Liver (tissue), 9 donors: ENCODE data around the gene C1QL4. TPM values are rescaled to one million over a fixed set of nuclear protein-coding genes. Genes with fewer than 3 reads are reported as not detected.

Experiments used
- DNase-seq: peaks from one replicate; pipeline ENCODE4 v3.0.0-alpha.2; 2017; ENCODE audit warnings: low spot score
- H3K27ac ChIP-seq, 2 donors: one replicate each; pipeline ENCODE4 v1.7.0; 2013; ENCODE audit warnings: inconsistent platforms in 2 of 2, low read length in 2 of 2, control low read depth in 1 of 2, low read depth in 1 of 2, mild to moderate bottlenecking in 1 of 2
- H3K27me3 ChIP-seq, 4 donors: one replicate each; pipeline versions ENCODE4 v1.6.1 to v1.7.0; 2013; ENCODE audit warnings: low read length in 3 of 4, inconsistent platforms in 1 of 4, mild to moderate bottlenecking in 1 of 4, moderate library complexity in 1 of 4; ENCODE audit not compliant: control insufficient read depth in 4 of 4, insufficient read depth in 4 of 4
- H3K36me3 ChIP-seq, 4 donors: one replicate each; pipeline versions ENCODE4 v1.6.1 to v1.7.0; 2013; ENCODE audit warnings: low read length in 3 of 4, mild to moderate bottlenecking in 3 of 4, low read depth in 1 of 4, moderate library complexity in 1 of 4; ENCODE audit not compliant: control insufficient read depth in 4 of 4, insufficient read depth in 3 of 4
- H3K4me1 ChIP-seq, 4 donors: one replicate each; pipeline versions ENCODE4 v1.6.1 to v1.7.0; 2013; ENCODE audit warnings: low read length in 3 of 4, mild to moderate bottlenecking in 3 of 4, moderate library complexity in 1 of 4; ENCODE audit not compliant: control insufficient read depth in 4 of 4, insufficient read depth in 4 of 4
- H3K4me3 ChIP-seq, 3 donors: one replicate each; pipeline versions ENCODE4 v1.6.1 to v1.7.0; 2013; ENCODE audit warnings: low read length in 3 of 3, control low read depth in 1 of 3, low read depth in 1 of 3, mild to moderate bottlenecking in 1 of 3
- H3K9ac ChIP-seq, 2 donors: one replicate each; pipeline ENCODE4 v1.7.0; 2013; ENCODE audit warnings: low read length in 2 of 2, mild to moderate bottlenecking in 2 of 2, moderate library complexity in 2 of 2, control low read depth in 1 of 2, low read depth in 1 of 2
- H3K9me3 ChIP-seq, 4 donors: one replicate each; pipeline versions ENCODE4 v1.6.1 to v1.7.0; 2013; ENCODE audit warnings: low read length in 3 of 4; ENCODE audit not compliant: control insufficient read depth in 4 of 4
- EGR1 ChIP-seq, 2 donors: IDR thresholded peaks; 2 replicates each; pipeline ENCODE4 v1.6.1; 2016 to 2018; ENCODE audit warnings: antibody characterized with exemption in 2 of 2, low read depth in 2 of 2
- FOXA1 ChIP-seq: IDR thresholded peaks from 2 replicates; pipeline ENCODE4 v1.6.1; 2016; ENCODE audit warnings: antibody characterized with exemption
- FOXA2 ChIP-seq: IDR thresholded peaks from 2 replicates; pipeline ENCODE4 v1.6.1; 2016; ENCODE audit warnings: antibody characterized with exemption
- GABPA ChIP-seq, 2 donors: IDR thresholded peaks in 1 of 2; conservative IDR thresholded peaks in 1 of 2; 2 replicates each; pipeline ENCODE4 v1.6.1; 2016; ENCODE audit warnings: antibody characterized with exemption in 2 of 2, mild to moderate bottlenecking in 1 of 2, moderate library complexity in 1 of 2
- HNF4A ChIP-seq, 2 donors: conservative IDR thresholded peaks; 2 replicates each; pipeline ENCODE4 v1.6.1; 2016; ENCODE audit warnings: antibody characterized with exemption in 2 of 2, mild to moderate bottlenecking in 2 of 2
- HNF4G ChIP-seq: IDR thresholded peaks from 2 replicates; pipeline ENCODE4 v1.6.1; 2016; ENCODE audit warnings: antibody characterized with exemption
- JUND ChIP-seq, 2 donors: IDR thresholded peaks; 2 replicates each; pipeline ENCODE4 v1.6.1; 2016; ENCODE audit warnings: antibody characterized with exemption in 2 of 2
- NR2F2 ChIP-seq: IDR thresholded peaks from 2 replicates; pipeline ENCODE4 v1.6.1; 2016; ENCODE audit warnings: antibody characterized with exemption
- RAD21 ChIP-seq, 2 donors: IDR thresholded peaks; 2 replicates each; pipeline ENCODE4 v1.6.1; 2016; ENCODE audit warnings: antibody characterized with exemption in 2 of 2, mild to moderate bottlenecking in 2 of 2
- RXRA ChIP-seq, 2 donors: IDR thresholded peaks; 2 replicates each; pipeline ENCODE4 v1.6.1; 2017 to 2018; ENCODE audit warnings: antibody characterized with exemption in 2 of 2, mild to moderate bottlenecking in 1 of 2
- SP1 ChIP-seq: IDR thresholded peaks from 2 replicates; pipeline ENCODE4 v1.6.1; 2018; ENCODE audit warnings: antibody characterized with exemption, mild to moderate bottlenecking
- TAF1 ChIP-seq: conservative IDR thresholded peaks from 2 replicates; pipeline ENCODE4 v1.6.1; 2016; ENCODE audit warnings: antibody characterized with exemption, mild to moderate bottlenecking
- YY1 ChIP-seq: IDR thresholded peaks from 2 replicates; pipeline ENCODE4 v1.6.1; 2016; ENCODE audit warnings: antibody characterized with exemption, mild to moderate bottlenecking
- WGBS: extraction: QIAGEN DNeasy Blood & Tissue Kit; methylation state at CpG from one replicate; pipeline ENCODE4 v1.1.7; 2013; 5-methylcytosine and 5-hydroxymethylcytosine counted together
- polyA plus RNA-seq, 2 donors: library from polyadenylated mRNA; stranded (reverse) in 1 of 2; unstranded in 1 of 2; fragments of 200-250 nt in 1 of 2; fragments of >200 nt in 1 of 2; fragmentation: Nextera tagmentation in 1 of 2; extraction: Ambion mirVana in 1 of 2; gene quantifications; one replicate each; pipeline versions ENCODE4 v1.2.1 to v1.2.3, GENCODE V29; 2013 to 2015
- total RNA-seq, 2 donors: library from RNA; depleted of rRNA; stranded (reverse); fragments of >200 nt; gene quantifications; one replicate each; pipeline ENCODE4 v1.2.3, GENCODE V29; 2014
- TF ChIP-seq, protein P1 (sequence below): IDR thresholded peaks from 2 replicates; pipeline ENCODE4 v1.6.1; 2016; ENCODE audit warnings: antibody characterized with exemption
- TF ChIP-seq, protein P2 (sequence below): IDR thresholded peaks from 2 replicates; pipeline ENCODE4 v1.6.1; 2016; ENCODE audit warnings: antibody characterized with exemption
- TF ChIP-seq, protein P3 (sequence below): IDR thresholded peaks from 2 replicates; pipeline ENCODE4 v1.6.1; 2016; ENCODE audit warnings: antibody characterized with exemption
- TF ChIP-seq, protein P4 (sequence below): IDR thresholded peaks from 2 replicates; pipeline ENCODE4 v1.6.1; 2016; ENCODE audit warnings: antibody characterized with exemption, mild to moderate bottlenecking
- TF ChIP-seq, protein P5 (sequence below): fragments of 150-350 bp; IDR thresholded peaks from 2 replicates; pipeline ENCODE4 v1.5.1; 2017; ENCODE audit warnings: improper control_type of control experiment, low read depth, low read length; ENCODE audit not compliant: missing input control
- donor health status: healthy.
- donor health status: healthy.
- donor health status: healthy.
- donor health status: healthy.
- donor health status: healthy.

The C1QL4 gene
- total and polyA plus RNA-seq, 4 donors = not detected

DNA sequence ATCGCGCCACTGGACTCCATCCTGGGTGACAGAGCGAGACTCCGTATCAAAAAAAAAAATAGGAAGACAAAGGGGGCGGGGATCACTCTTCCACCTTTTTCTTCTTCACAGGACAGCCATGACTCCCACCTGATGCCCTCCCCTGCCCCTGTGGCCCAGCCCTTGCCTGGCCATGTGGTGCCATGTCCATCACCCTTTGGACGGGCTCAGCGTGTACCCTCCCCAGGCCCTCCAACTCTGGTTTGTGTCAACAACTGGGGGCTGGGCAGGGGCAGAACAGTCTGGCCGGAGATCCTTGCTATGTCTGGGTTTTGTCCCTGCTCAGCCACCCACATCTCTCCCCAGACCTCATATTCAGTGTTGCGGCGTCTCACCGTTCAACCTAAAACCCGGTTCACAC, 8.2 kb downstream of the C1QL4 start:
- Histone ChIP-seq H3K9me3 (no peaks in the 10 kb centered on the region), H3K27ac (no peak overlapping the region), H3K9ac (no peak overlapping the region), H3K27me3 (peaks cover 0 to 3% (median 0%) of the 10 kb centered on the region in 4 donors), H3K4me1 (peaks cover 0 to 7% (median 3%) of the 10 kb centered on the region in 4 donors), H3K36me3 (no peaks in the 10 kb centered on the region), H3K4me3 (no peak overlapping the region)
- DNase-seq = no peak
- WGBS = 98% methylated on average over 12 of the region's 12 CpGs
- TF ChIP-seq RAD21 (IDR thresholded peaks at IDR 0.05) = no peak
- TF ChIP-seq TAF1 = no peak
- TF ChIP-seq HNF4A (conservative IDR thresholded peaks at IDR 0.05) = no peak
- TF ChIP-seq, protein P1, sequence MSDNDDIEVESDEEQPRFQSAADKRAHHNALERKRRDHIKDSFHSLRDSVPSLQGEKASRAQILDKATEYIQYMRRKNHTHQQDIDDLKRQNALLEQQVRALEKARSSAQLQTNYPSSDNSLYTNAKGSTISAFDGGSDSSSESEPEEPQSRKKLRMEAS = no peak
- no peak for TF ChIP-seq RXRA (IDR thresholded peaks at IDR 0.05)
- TF ChIP-seq, protein P2, sequence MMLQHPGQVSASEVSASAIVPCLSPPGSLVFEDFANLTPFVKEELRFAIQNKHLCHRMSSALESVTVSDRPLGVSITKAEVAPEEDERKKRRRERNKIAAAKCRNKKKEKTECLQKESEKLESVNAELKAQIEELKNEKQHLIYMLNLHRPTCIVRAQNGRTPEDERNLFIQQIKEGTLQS = no peak
- TF ChIP-seq, protein P3, sequence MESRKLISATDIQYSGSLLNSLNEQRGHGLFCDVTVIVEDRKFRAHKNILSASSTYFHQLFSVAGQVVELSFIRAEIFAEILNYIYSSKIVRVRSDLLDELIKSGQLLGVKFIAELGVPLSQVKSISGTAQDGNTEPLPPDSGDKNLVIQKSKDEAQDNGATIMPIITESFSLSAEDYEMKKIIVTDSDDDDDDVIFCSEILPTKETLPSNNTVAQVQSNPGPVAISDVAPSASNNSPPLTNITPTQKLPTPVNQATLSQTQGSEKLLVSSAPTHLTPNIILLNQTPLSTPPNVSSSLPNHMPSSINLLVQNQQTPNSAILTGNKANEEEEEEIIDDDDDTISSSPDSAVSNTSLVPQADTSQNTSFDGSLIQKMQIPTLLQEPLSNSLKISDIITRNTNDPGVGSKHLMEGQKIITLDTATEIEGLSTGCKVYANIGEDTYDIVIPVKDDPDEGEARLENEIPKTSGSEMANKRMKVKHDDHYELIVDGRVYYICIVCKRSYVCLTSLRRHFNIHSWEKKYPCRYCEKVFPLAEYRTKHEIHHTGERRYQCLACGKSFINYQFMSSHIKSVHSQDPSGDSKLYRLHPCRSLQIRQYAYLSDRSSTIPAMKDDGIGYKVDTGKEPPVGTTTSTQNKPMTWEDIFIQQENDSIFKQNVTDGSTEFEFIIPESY = no peak
- TF ChIP-seq JUND (IDR thresholded peaks at IDR 0.05) = no peak
- TF ChIP-seq, protein P4, sequence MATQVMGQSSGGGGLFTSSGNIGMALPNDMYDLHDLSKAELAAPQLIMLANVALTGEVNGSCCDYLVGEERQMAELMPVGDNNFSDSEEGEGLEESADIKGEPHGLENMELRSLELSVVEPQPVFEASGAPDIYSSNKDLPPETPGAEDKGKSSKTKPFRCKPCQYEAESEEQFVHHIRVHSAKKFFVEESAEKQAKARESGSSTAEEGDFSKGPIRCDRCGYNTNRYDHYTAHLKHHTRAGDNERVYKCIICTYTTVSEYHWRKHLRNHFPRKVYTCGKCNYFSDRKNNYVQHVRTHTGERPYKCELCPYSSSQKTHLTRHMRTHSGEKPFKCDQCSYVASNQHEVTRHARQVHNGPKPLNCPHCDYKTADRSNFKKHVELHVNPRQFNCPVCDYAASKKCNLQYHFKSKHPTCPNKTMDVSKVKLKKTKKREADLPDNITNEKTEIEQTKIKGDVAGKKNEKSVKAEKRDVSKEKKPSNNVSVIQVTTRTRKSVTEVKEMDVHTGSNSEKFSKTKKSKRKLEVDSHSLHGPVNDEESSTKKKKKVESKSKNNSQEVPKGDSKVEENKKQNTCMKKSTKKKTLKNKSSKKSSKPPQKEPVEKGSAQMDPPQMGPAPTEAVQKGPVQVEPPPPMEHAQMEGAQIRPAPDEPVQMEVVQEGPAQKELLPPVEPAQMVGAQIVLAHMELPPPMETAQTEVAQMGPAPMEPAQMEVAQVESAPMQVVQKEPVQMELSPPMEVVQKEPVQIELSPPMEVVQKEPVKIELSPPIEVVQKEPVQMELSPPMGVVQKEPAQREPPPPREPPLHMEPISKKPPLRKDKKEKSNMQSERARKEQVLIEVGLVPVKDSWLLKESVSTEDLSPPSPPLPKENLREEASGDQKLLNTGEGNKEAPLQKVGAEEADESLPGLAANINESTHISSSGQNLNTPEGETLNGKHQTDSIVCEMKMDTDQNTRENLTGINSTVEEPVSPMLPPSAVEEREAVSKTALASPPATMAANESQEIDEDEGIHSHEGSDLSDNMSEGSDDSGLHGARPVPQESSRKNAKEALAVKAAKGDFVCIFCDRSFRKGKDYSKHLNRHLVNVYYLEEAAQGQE = no peak
- no peak for TF ChIP-seq SP1
- no peak for TF ChIP-seq YY1
- TF ChIP-seq, protein P5, sequence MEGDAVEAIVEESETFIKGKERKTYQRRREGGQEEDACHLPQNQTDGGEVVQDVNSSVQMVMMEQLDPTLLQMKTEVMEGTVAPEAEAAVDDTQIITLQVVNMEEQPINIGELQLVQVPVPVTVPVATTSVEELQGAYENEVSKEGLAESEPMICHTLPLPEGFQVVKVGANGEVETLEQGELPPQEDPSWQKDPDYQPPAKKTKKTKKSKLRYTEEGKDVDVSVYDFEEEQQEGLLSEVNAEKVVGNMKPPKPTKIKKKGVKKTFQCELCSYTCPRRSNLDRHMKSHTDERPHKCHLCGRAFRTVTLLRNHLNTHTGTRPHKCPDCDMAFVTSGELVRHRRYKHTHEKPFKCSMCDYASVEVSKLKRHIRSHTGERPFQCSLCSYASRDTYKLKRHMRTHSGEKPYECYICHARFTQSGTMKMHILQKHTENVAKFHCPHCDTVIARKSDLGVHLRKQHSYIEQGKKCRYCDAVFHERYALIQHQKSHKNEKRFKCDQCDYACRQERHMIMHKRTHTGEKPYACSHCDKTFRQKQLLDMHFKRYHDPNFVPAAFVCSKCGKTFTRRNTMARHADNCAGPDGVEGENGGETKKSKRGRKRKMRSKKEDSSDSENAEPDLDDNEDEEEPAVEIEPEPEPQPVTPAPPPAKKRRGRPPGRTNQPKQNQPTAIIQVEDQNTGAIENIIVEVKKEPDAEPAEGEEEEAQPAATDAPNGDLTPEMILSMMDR = no peak
- no peak for TF ChIP-seq HNF4G
- no peak for TF ChIP-seq FOXA2

DNA sequence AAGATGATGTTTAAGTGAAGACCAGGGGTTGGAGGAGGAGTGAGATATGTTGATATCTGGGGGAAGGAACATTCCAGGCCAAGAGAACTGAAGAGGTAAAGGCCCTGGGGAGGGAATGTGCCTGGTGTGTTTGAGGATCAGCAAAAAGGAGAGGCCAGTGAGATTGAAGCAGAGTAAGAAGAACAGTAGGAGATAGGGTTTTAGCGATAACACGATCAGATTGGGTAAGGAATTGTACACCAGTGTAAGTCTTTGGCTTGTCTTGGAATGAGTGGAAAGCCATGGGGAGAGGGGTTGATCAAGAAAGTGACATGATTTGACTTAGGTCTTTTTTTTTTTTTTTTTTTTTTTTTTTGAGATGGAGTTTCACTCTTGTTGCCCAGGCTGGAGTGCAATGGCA, 9.1 kb downstream of the C1QL4 start:
- Histone ChIP-seq H3K27ac (no peak overlapping the region), H3K9me3 (no peaks in the 10 kb centered on the region), H3K9ac (no peak overlapping the region), H3K4me1 (peaks cover 2 to 11% (median 9%) of the 10 kb centered on the region in 4 donors), H3K4me3 (no peak overlapping the region), H3K36me3 (no peaks in the 10 kb centered on the region), H3K27me3 (no peaks in the 10 kb centered on the region)
- DNase-seq = no peak
- 93% methylated on average over 2 of the region's 2 CpGs for WGBS
- no peak for TF ChIP-seq NR2F2
- TF ChIP-seq, protein P4 = no peak
- TF ChIP-seq HNF4A (conservative IDR thresholded peaks at IDR 0.05) = no peak
- TF ChIP-seq FOXA1 = no peak
- no peak for TF ChIP-seq SP1
- no peak for TF ChIP-seq RAD21 (IDR thresholded peaks at IDR 0.05)
- TF ChIP-seq, protein P1 = no peak
- no peak for TF ChIP-seq TAF1
- no peak for TF ChIP-seq EGR1 (IDR thresholded peaks at IDR 0.05; ENCODE audit: low read depth in 2 of 2)
- TF ChIP-seq, protein P3 = no peak
- TF ChIP-seq GABPA (IDR thresholded peaks at IDR 0.05 in 1 of 2, conservative IDR thresholded peaks at IDR 0.05 in 1 of 2) = no peak
- no peak for TF ChIP-seq RXRA (IDR thresholded peaks at IDR 0.05)
